Measurements from ENCODE around the gene RBBP5. TPM values are rescaled to one million over a fixed set of nuclear protein-coding genes. Genes with fewer than 3 reads are reported as not detected.
A peak's percentile ranks its signal among the peaks of the same experiment; 100 is the strongest.

The RBBP5 gene
- total RNA-seq, 1 experiment from 2014 or later: 23.8 TPM

DNA sequence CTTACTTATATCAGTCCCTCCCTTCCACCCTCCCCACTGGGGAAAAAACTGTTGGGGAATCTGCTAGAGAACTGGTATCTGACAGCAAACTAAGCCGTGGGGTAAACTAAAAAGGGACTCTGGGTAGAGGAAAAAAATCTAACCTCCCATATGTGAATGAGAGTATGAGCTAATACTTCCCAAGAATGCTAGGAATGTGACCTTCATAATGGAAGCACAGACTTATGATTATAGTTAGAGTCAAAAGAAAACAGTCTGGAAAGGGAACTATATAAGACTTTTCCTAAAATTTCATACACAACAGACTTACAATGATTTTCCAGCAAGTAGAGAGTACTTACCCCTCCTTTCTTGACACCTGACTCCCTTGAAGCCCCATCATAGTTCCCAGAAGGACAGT is 23.0 kb upstream of the RBBP5 start (continued):
- TF ChIP-seq TCF7 (CRISPR knock-in tag; IDR thresholded peaks at IDR 0.05; ENCODE audit: low read depth) (no peak), TEAD4 (CRISPR knock-in tag; IDR thresholded peaks at IDR 0.05) (no peak), NR3C1 (CRISPR knock-in tag; conservative IDR thresholded peaks at IDR 0.05; ENCODE audit: low read depth) (no peak), ZNF423 (CRISPR knock-in tag; IDR thresholded peaks at IDR 0.05) (no peak)
- TF ChIP-seq, protein P1, sequence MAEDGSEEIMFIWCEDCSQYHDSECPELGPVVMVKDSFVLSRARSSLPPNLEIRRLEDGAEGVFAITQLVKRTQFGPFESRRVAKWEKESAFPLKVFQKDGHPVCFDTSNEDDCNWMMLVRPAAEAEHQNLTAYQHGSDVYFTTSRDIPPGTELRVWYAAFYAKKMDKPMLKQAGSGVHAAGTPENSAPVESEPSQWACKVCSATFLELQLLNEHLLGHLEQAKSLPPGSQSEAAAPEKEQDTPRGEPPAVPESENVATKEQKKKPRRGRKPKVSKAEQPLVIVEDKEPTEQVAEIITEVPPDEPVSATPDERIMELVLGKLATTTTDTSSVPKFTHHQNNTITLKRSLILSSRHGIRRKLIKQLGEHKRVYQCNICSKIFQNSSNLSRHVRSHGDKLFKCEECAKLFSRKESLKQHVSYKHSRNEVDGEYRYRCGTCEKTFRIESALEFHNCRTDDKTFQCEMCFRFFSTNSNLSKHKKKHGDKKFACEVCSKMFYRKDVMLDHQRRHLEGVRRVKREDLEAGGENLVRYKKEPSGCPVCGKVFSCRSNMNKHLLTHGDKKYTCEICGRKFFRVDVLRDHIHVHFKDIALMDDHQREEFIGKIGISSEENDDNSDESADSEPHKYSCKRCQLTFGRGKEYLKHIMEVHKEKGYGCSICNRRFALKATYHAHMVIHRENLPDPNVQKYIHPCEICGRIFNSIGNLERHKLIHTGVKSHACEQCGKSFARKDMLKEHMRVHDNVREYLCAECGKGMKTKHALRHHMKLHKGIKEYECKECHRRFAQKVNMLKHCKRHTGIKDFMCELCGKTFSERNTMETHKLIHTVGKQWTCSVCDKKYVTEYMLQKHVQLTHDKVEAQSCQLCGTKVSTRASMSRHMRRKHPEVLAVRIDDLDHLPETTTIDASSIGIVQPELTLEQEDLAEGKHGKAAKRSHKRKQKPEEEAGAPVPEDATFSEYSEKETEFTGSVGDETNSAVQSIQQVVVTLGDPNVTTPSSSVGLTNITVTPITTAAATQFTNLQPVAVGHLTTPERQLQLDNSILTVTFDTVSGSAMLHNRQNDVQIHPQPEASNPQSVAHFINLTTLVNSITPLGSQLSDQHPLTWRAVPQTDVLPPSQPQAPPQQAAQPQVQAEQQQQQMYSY (CRISPR knock-in tag; IDR thresholded peaks at IDR 0.05): no peak

DNA sequence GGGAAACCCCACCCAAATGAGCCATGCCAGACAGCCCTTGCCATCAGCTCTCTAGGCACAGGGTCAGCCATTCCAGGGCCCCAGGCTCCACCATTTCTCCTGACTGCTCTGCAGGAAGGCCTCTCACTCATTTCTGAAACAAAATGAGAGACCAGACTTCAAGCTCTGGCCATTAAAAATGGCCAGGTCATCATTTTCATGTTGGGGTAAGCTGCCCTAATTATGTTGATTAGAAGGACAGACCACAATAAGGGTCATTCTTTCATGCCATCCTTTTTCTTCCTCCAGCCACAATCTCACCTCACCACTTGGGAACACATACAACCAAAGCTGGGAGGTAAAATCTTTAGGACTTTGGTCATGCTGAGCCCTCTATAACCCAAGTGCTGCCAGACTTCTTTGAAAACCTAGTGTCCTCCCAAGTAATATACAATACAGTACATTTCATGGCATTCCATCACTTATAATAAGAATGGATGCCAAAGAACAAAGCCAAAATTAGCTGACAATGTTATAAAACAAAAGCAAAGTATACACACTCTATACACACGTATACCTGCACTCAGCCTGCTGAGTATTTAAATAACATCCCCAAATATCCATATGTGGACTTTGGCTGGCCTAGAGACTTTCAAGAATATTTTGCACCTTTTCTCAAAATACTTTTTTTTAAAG is 22.4 kb upstream of the RBBP5 start:
- Mint-ChIP-seq H3K4me1 (peaks cover 8% of the 10 kb centered on the region), H3K27ac (no peak overlapping the region), H3K9me3 (peaks cover 9% of the 10 kb centered on the region), H3K27me3 (ENCODE audit: low read depth) (no peaks in the 10 kb centered on the region), H3K4me3 (no peak overlapping the region), H3K36me3 (peaks cover 17% of the 10 kb centered on the region)
- ATAC-seq (no peak), DNase-seq (ENCODE audit: low spot score) (no peak)
- TF ChIP-seq SMAD3 (CRISPR knock-in tag; IDR thresholded peaks at IDR 0.05; ENCODE audit: borderline replicate concordance) (no peak), NFYB (CRISPR knock-in tag; conservative IDR thresholded peaks at IDR 0.05; ENCODE audit: low read depth) (no peak), ZNF219 (CRISPR knock-in tag; IDR thresholded peaks at IDR 0.05; ENCODE audit: borderline replicate concordance) (no peak), CREB1 (CRISPR knock-in tag; IDR thresholded peaks at IDR 0.05) (no peak), ZNF263 (CRISPR knock-in tag; IDR thresholded peaks at IDR 0.05; ENCODE audit: low read depth) (no peak)
- ChIA-PET CTCF (interaction anchor here (0.8 to 4.2 kb wide), 9 partner anchors 20 to 155 kb away, joined by 3 to 17 read pairs (median 3); partner anchors contain the start of genes RBBP5 and TMCC2), POLR2A (interaction anchor here (0.6 kb wide), 1 partner anchor 83 kb away, joined by 3 read pairs; no protein-coding TSS in a partner anchor)

- H3K36me3 Mint-ChIP-seq: peaks cover 22% of the 10 kb centered on the region
- ChIA-PET CTCF (interaction anchor here (0.8 to 2.9 kb wide), 28 partner anchors 10 to 194 kb away, joined by 3 to 28 read pairs (median 5); partner anchors contain the start of genes RBBP5 and TMCC2), POLR2A (interaction anchor here (1.0 kb wide), 1 partner anchor 86 kb away, joined by 5 read pairs; the partner anchor contains the start of gene TMCC2)
- ATAC-seq: peak; percentile 27; the same call in 1 of the 2 replicates
- H3K9me3 Mint-ChIP-seq: peaks cover 20% of the 10 kb centered on the region
- peaks cover 23% of the 10 kb centered on the region for H3K4me1 Mint-ChIP-seq
- TF ChIP-seq, protein P2, sequence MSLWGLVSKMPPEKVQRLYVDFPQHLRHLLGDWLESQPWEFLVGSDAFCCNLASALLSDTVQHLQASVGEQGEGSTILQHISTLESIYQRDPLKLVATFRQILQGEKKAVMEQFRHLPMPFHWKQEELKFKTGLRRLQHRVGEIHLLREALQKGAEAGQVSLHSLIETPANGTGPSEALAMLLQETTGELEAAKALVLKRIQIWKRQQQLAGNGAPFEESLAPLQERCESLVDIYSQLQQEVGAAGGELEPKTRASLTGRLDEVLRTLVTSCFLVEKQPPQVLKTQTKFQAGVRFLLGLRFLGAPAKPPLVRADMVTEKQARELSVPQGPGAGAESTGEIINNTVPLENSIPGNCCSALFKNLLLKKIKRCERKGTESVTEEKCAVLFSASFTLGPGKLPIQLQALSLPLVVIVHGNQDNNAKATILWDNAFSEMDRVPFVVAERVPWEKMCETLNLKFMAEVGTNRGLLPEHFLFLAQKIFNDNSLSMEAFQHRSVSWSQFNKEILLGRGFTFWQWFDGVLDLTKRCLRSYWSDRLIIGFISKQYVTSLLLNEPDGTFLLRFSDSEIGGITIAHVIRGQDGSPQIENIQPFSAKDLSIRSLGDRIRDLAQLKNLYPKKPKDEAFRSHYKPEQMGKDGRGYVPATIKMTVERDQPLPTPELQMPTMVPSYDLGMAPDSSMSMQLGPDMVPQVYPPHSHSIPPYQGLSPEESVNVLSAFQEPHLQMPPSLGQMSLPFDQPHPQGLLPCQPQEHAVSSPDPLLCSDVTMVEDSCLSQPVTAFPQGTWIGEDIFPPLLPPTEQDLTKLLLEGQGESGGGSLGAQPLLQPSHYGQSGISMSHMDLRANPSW (CRISPR knock-in tag; conservative IDR thresholded peaks at IDR 0.05; ENCODE audit: low read depth): no peak
- no peak for TF ChIP-seq SOX15 (CRISPR knock-in tag; IDR thresholded peaks at IDR 0.05)
- DNase-seq (ENCODE audit: low spot score): no peak
- no peak overlapping the region for H3K4me3 Mint-ChIP-seq
- no peaks in the 10 kb centered on the region for H3K27me3 Mint-ChIP-seq (ENCODE audit: low read depth)
- peak overlapping the region; percentile 71; the same call in 1 of the 2 replicates for H3K27ac Mint-ChIP-seq
Observed at GRCh38 chr1:205142102-205142469, 20.3 kb upstream of the RBBP5 start.
